B cell (primary cell): Measurements from ENCODE around the gene TEDC2. TPM values are rescaled to one million over a fixed set of nuclear protein-coding genes. Genes with fewer than 3 reads are reported as not detected.
"Not testable (repeated sequence)": the region's sequence is repeated elsewhere in the genome, so short reads cannot be mapped to it uniquely, and the experiment has no call there.

ENCODE experiments used
- ATAC-seq: fragments of 200-7000 bp; cut with Tn5 transposase; one replicate; pipeline ENCODE4 v1.10.0; 2021; ENCODE audit warnings: low read depth, mild to moderate bottlenecking, moderate number of reproducible peaks, moderate library complexity
- CTCF ChIA-PET: fragments of 350-600 bp; sonication (Branson Sonifier 250); formaldehyde crosslinking; loops from one replicate; lab custom pipeline; 2021; ENCODE audit warnings: antibody characterized with exemption, inconsistent platforms; lab: Charles Lee
- POLR2A ChIA-PET: fragments of 350-600 bp; sonication (Branson Sonifier 250); formaldehyde crosslinking; loops from one replicate; lab custom pipeline; 2021; ENCODE audit warnings: antibody characterized with exemption; lab: Charles Lee
- DNase-seq: peaks from one replicate; pipeline ENCODE4 v3.0.0; 2013
- H2AFZ ChIP-seq: 2 replicates; pipeline ENCODE4 v1.6.1; 2012; ENCODE audit warnings: mild to moderate bottlenecking, low read depth, low read length; ENCODE audit not compliant: insufficient read depth, poor library complexity, severe bottlenecking
- H3K27ac ChIP-seq, 2 donors: 1 replicate in 1 of 2; 2 replicates in 1 of 2; pipeline ENCODE4 v1.5.1; 2012 to 2013; ENCODE audit warnings: low read length in 2 of 2, mild to moderate bottlenecking in 2 of 2, moderate library complexity in 1 of 2
- H3K27me3 ChIP-seq, 4 experiments: fragments of 200-600 bp in 1 of 4; sonication (generic) in 1 of 4; replicated peaks in 1 of 4; 1 replicate in 2 of 4; 2 replicates in 2 of 4; pipeline versions ENCODE4 v1.6.1 to v1.7.0; 2013 to 2016; ENCODE audit warnings: low read length in 3 of 4, mild to moderate bottlenecking in 2 of 4, mixed read lengths in 1 of 4, moderate library complexity in 1 of 4; ENCODE audit not compliant: insufficient read depth in 4 of 4, control insufficient read depth in 3 of 4; ENCODE audit errors: control extremely low read depth in 1 of 4
- H3K36me3 ChIP-seq, 2 experiments: replicated peaks in 1 of 2; 1 replicate in 1 of 2; 2 replicates in 1 of 2; pipeline versions ENCODE4 v1.6.1 to v1.7.1; 2013; ENCODE audit warnings: low read length in 1 of 2; ENCODE audit not compliant: insufficient read depth in 2 of 2, control insufficient read depth in 1 of 2; ENCODE audit errors: control extremely low read depth in 1 of 2, extremely low read depth in 1 of 2
- H3K4me1 ChIP-seq, 2 donors: fragments of 200-600 bp in 1 of 2; sonication (generic) in 1 of 2; 1 replicate in 1 of 2; 2 replicates in 1 of 2; pipeline versions ENCODE4 v1.5.1 to v1.6.1; 2013 to 2017; ENCODE audit warnings: low read length in 2 of 2; ENCODE audit not compliant: control insufficient read depth in 2 of 2, insufficient read depth in 2 of 2
- H3K4me2 ChIP-seq: replicated peaks from 2 replicates; pipeline ENCODE3; 2012; ENCODE audit warnings: mild to moderate bottlenecking, low read depth, low read length; ENCODE audit not compliant: poor library complexity, severe bottlenecking
- H3K4me3 ChIP-seq, 5 experiments: fragments of 200-600 bp in 1 of 5; sonication (generic) in 1 of 5; 1 replicate in 3 of 5; 2 replicates in 2 of 5; pipeline versions ENCODE4 v1.5.1 to v1.7.0; 2011 to 2016; ENCODE audit warnings: low read length in 4 of 5, mild to moderate bottlenecking in 4 of 5, low read depth in 2 of 5, control low read depth in 1 of 5, moderate library complexity in 1 of 5; ENCODE audit not compliant: insufficient read depth in 1 of 5; ENCODE audit errors: control extremely low read depth in 1 of 5, extremely low read depth in 1 of 5
- H3K79me2 ChIP-seq: fragments of 200-600 bp; sonication (generic); one replicate; pipeline ENCODE4 v1.6.0; 2016; ENCODE audit warnings: low read length; ENCODE audit not compliant: control insufficient read depth, insufficient read depth
- H3K9ac ChIP-seq: fragments of 200-600 bp; sonication (generic); 2 replicates; pipeline ENCODE4 v1.6.1; 2017; ENCODE audit warnings: mild to moderate bottlenecking, low read length, moderate library complexity
- H3K9me3 ChIP-seq, 3 donors: one replicate each; pipeline versions ENCODE4 v1.6.1 to v1.7.1; 2013; ENCODE audit warnings: low read length in 2 of 3; ENCODE audit not compliant: control insufficient read depth in 2 of 3, insufficient read depth in 1 of 3; ENCODE audit errors: control extremely low read depth in 1 of 3
- H4K20me1 ChIP-seq: 2 replicates; pipeline ENCODE4 v1.6.0; 2012; ENCODE audit warnings: mild to moderate bottlenecking, low read length; ENCODE audit not compliant: insufficient read depth, control insufficient read depth, poor library complexity, severe bottlenecking
- H3K27ac Mint-ChIP-seq: one replicate; pipeline ENCODE4 v1.8.0; 2021; ENCODE audit warnings: mixed read lengths
- H3K27me3 Mint-ChIP-seq: one replicate; pipeline ENCODE4 v1.8.0; 2021; ENCODE audit warnings: mixed read lengths
- H3K4me1 Mint-ChIP-seq: one replicate; pipeline ENCODE4 v1.8.0; 2021; ENCODE audit warnings: mixed read lengths
- H3K4me3 Mint-ChIP-seq: one replicate; pipeline ENCODE4 v1.8.0; 2021; ENCODE audit warnings: mixed read lengths
- H3K9me3 Mint-ChIP-seq: one replicate; pipeline ENCODE4 v1.8.0; 2022; ENCODE audit warnings: mixed read lengths; ENCODE audit not compliant: insufficient read depth
- CTCF ChIP-seq: fragments of 200-600 bp; IDR thresholded peaks from one replicate; pipeline ENCODE4 v1.8.0; 2022; ENCODE audit warnings: antibody characterized with exemption, mild to moderate bottlenecking
- EZH2 ChIP-seq: IDR thresholded peaks from 2 replicates; pipeline ENCODE4 v1.6.1; 2012; ENCODE audit warnings: borderline replicate concordance, low read depth, mild to moderate bottlenecking, moderate library complexity, low read length; ENCODE audit not compliant: insufficient read depth, poor library complexity, severe bottlenecking
- WGBS: methylation state at CpG from one replicate; pipeline ENCODE4 v1.1.5; 2013; ENCODE audit warnings: missing lambda C conversion rate; ENCODE audit not compliant: insufficient coverage; 5-methylcytosine and 5-hydroxymethylcytosine counted together
- intact Hi-C: fragments of 100-400 bp; cut with micrococcal nuclease; formaldehyde crosslinking; loops from one replicate; pipeline ENCODE4 v1.10.0; 2022
- polyA plus RNA-seq: library from polyadenylated mRNA; depleted of rRNA; stranded (reverse); fragments of >200 nt; gene quantifications from 2 replicates; pipeline ENCODE4 v1.2.3, GENCODE V29; 2012
- total RNA-seq, 2 donors: library from RNA; stranded (reverse); fragments of 120-200 nt in 1 of 2; gene quantifications; 1 replicate in 1 of 2; 2 replicates in 1 of 2; pipeline versions ENCODE4 v1.2.3 to v1.2.4, GENCODE V29; 2013 to 2022

The TEDC2 gene
- total and polyA plus RNA-seq, 2 donors (not counting 1 experiment from before 2014, with no cell fraction given): 1.1 to 2.9 TPM

GRCh38 chr16:2432286-2432685 is 27.6 kb upstream of the TEDC2 start:
- DNase-seq (no peak), ATAC-seq (no peak)
- Histone ChIP-seq H3K4me3 (no peak overlapping the region), H3K27me3 (no peaks in the 10 kb centered on the region), H3K9ac (no peak overlapping the region), H3K4me2 (no peak overlapping the region), H3K36me3 (peaks cover 0 to 18% of the 10 kb centered on the region in 2 experiments), H3K27ac (no peak overlapping the region), H2AFZ (no peak overlapping the region), H3K79me2 (peaks cover 17% of the 10 kb centered on the region), H4K20me1 (no peaks in the 10 kb centered on the region), H3K4me1 (peaks cover 9 to 17% of the 10 kb centered on the region in 2 donors), H3K9me3 (no peaks in the 10 kb centered on the region)
- CTCF ChIA-PET: no interaction called here
- peaks cover 13% of the 10 kb centered on the region for H3K4me1 Mint-ChIP-seq
- no peak overlapping the region for H3K4me3 Mint-ChIP-seq
- no peaks in the 10 kb centered on the region for H3K9me3 Mint-ChIP-seq
- TF ChIP-seq EZH2 (no peak), CTCF (no peak)
- H3K27me3 Mint-ChIP-seq: no peaks in the 10 kb centered on the region
- POLR2A ChIA-PET: no interaction called here
- WGBS: 98% methylated on average over 4 of the region's 6 CpGs
- H3K27ac Mint-ChIP-seq: no peak overlapping the region
- intact Hi-C loops: no loop called here

- no peak for ATAC-seq
- Histone ChIP-seq H3K9me3 (no peaks in the 10 kb centered on the region), H3K27me3 (no peaks in the 10 kb centered on the region), H3K79me2 (peaks cover 17% of the 10 kb centered on the region), H3K9ac (no peak overlapping the region), H3K36me3 (peaks cover 0 to 18% of the 10 kb centered on the region in 2 experiments), H3K27ac (no peak overlapping the region), H4K20me1 (no peaks in the 10 kb centered on the region), H2AFZ (no peak overlapping the region), H3K4me2 (no peak overlapping the region), H3K4me1 (peaks cover 9 to 17% of the 10 kb centered on the region in 2 donors), H3K4me3 (no peak overlapping the region)
- no peak overlapping the region for H3K27ac Mint-ChIP-seq
- CTCF ChIA-PET: interaction anchor here (1.1 to 1.5 kb wide), 2 partner anchors 10 to 238 kb away, joined by 3 to 4 read pairs; no protein-coding TSS in a partner anchor
- no peaks in the 10 kb centered on the region for H3K9me3 Mint-ChIP-seq
- TF ChIP-seq CTCF (no peak), EZH2 (no peak)
- intact Hi-C loops: no loop called here
- POLR2A ChIA-PET: no interaction called here
- WGBS: 96% methylated on average over 14 of the region's 15 CpGs
- no peaks in the 10 kb centered on the region for H3K27me3 Mint-ChIP-seq
- H3K4me3 Mint-ChIP-seq: no peak overlapping the region
- peaks cover 12% of the 10 kb centered on the region for H3K4me1 Mint-ChIP-seq
- DNase-seq: no peak
Observed at GRCh38 chr16:2432801-2433505, 27.0 kb upstream of the TEDC2 start.

GRCh38 chr16:2435236-2435635 is 24.7 kb upstream of the TEDC2 start:
- ATAC-seq, H3K27me3 ChIP-seq, H3K9me3 Mint-ChIP-seq, H3K4me3 ChIP-seq, H2AFZ ChIP-seq, H3K4me3 Mint-ChIP-seq, CTCF ChIA-PET, intact Hi-C loops, H3K4me2 ChIP-seq, H3K9ac ChIP-seq, H4K20me1 ChIP-seq, DNase-seq, H3K27me3 Mint-ChIP-seq, H3K27ac ChIP-seq, H3K27ac Mint-ChIP-seq, H3K9me3 ChIP-seq: not testable (repeated sequence)
- peaks cover 0 to 18% of the 10 kb centered on the region in 2 experiments for H3K36me3 ChIP-seq
- POLR2A ChIA-PET: interaction anchor here (0.7 kb wide), 1 partner anchor 34 kb away, joined by 3 read pairs; no protein-coding TSS in a partner anchor
- peaks cover 14% of the 10 kb centered on the region for H3K4me1 Mint-ChIP-seq
- H3K79me2 ChIP-seq: peaks cover 11% of the 10 kb centered on the region
- H3K4me1 ChIP-seq: peaks cover 11 to 12% of the 10 kb centered on the region in 2 donors
- no CpG with 5 or more reads among the region's 4 CpGs for WGBS
